ENCODE results near the gene CIAO1.
"Not testable (repeated sequence)": the region's sequence is repeated elsewhere in the genome, so short reads cannot be mapped to it uniquely, and the experiment has no call there.

The CIAO1 gene

GRCh38 chr2:96265840-96266679, at the start of gene CIAO1, which contains the start of gene TMEM127:
Gene CIAO1 (plus strand): TSS chr2:96266225. CDS start chr2:96266351, 126 bp downstream.
Gene TMEM127 (minus strand): TSS chr2:96265997. CDS start chr2:96265381, 616 bp downstream.
- peak; percentile 97 for DNase-seq

GRCh38 chr2:96218508-96219131, 47.4 kb upstream of the CIAO1 start:
- no peak for DNase-seq

- DNase-seq, result not testable (repeated sequence)
Measured at GRCh38 chr2:96219959-96220358, 46.1 kb upstream of the CIAO1 start.

- not testable (repeated sequence) for DNase-seq
Measured at GRCh38 chr2:96221106-96221505, 44.9 kb upstream of the CIAO1 start.

- no peak for DNase-seq
Measured at GRCh38 chr2:96225016-96225533, 41.0 kb upstream of the CIAO1 start.

DNA sequence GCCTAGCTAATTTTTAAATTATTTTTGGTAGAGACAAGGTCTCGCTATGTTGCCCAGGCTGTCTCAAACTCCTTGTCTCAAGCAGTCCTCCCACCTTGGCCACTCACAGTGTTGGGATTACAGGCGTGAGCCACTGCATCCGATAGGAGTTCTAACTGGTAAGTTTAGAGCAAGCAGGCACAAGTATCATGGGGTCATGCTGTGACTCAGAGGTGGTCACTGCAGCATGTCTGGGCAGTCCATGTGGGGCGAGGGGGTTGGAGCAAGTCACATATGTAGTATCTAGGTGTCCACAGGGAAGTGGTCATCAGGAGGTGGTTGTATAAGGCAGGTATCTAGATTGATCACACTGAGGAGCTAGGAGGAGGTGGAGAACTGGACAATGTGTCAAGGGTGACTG, 34.7 kb upstream of the CIAO1 start:
- no peak for DNase-seq

- DNase-seq, result no peak
Measured at GRCh38 chr2:96233436-96233835, 32.6 kb upstream of the CIAO1 start.

DNA sequence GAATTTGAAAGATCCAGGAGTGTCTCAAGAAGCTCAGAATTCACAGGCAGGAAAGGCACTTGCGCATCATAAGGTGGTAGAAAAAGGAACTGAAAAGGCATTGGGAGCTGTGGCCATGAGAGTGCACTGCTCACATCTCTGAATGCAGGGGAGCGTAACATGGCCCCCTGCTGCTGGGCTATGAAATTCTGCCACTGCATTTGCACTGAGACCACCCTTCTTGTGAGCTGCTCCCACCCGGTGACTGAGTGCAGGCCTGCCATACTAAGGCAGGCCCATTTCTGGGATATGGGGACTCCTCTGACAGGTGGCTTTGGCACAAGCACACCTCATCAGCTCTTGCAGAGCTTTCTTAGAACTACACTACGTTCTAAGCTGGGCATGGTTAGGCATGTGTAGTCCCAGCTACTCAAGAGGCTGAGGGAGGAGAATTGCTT, 32.1 kb upstream of the CIAO1 start:
- no peak for DNase-seq

DNA sequence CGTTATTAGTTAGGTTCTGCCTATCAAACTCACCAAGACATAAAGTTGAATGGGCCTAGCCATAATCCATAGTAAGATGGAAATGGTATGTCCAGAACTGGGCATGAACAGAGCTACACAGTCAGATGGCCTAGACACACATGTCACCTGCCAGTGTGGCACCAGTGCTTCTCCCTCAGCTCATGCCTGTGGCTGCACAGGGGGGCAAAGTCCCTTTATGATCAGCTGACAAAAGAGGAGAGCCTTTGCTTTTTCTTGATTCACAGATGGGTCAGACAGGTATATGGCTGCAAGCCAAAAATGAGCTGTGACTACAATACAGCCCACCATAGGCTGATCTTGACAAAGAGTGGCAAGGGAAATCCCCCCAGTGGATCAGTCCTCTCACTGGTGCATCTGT, 29.1 kb upstream of the CIAO1 start:
- DNase-seq, result no peak

DNA sequence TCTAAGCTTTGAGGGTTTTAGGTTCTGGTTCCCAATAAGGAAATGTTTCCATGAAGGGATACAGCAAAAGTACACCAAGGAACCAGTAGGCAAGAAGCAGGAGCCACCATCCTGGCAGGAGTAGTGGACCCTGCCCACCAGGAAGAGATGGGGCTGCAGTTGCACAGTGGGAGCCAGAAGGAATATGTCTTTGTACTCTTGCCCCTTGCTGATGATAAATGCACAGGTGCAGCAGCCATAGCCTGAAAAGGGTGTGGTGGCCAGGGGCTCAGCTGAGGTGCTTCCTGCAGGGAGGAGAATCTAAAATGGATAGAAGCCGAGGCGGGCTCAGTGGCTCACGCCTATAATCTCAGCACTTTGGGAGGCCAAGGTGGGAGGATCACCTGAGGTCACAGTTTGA, 27.8 kb upstream of the CIAO1 start:
- DNase-seq, result no peak

DNA sequence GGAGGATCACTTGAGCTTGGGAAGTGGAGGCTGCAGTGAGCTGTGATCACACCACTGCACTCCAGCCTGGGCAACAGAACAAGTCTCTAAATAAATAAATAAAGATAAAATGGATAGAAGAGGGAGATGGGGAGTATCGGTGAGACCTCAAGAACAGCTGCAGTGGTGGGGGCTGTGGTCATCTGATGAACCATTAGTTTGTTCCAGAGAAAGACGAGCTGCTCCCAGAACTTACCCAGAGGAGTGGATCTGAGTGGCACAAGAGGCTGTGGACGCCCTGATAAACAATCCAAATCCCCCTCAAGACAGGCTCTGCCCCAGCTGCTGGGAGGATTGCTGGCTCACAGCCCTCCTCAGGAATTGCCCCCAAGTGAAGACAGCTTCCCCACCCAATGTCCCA, 26.9 kb upstream of the CIAO1 start:
- DNase-seq, result no peak

- no peak for DNase-seq
Measured at GRCh38 chr2:96239745-96240264, 26.2 kb upstream of the CIAO1 start.

DNA sequence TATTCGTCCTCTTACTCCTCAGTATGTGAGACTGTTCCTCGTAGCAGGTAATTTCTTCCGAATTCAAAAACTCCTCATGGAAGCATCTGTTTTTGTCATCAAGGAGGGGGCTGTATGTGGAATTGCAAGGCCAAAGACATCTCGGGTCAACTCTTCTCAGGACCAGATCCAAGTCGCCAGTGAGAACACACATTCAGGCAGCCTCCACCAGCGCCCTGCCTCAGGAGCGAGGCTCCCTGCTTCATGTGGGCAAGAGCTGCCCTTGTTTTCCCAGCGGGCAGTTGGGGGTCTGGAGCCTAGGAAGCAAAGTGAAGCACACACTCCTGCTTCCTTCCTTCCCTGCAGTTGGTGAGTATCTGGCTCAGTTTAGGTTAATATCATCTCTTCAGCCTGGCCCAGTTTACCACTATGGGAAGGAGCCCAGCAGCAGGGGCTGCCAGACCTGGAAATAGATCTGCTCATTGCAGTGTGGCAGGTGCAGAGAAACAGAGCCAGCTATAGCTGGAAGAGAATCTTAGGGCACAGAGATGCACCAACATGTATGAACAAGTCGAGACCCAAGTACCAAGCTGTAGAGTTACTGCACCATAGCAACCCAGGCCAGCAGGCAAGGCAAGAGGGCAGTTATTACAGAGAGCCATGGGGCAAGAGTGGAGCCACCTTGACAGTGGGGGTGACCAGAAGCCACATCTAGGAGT, 25.5 kb upstream of the CIAO1 start:
- DNase-seq, result no peak

GRCh38 chr2:96241227-96241626, 24.8 kb upstream of the CIAO1 start:
- no peak for DNase-seq

- DNase-seq, result peak; percentile 18
Measured at GRCh38 chr2:96241900-96242611, 24.0 kb upstream of the CIAO1 start.

DNA sequence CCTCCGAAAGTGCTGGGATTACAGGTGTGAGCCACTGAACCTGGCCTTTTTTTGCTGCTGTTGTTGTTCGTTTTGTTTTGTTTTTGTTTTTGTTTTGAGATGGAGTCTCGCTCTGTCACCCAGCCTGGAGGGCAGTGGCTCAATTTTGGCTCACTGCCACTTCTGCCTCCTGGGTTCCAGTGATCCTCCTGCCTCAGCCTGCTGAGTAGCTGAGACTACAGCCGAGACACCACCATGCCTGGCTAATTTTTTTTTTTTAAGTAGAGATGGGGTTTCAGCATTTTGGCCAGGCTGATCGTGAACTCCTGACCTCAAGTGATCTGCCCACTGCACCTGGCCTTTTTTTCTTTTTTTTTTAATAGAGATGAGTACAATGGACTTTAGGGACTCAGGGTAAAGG, 22.2 kb upstream of the CIAO1 start:
- no peak for DNase-seq

- no peak for DNase-seq
Measured at GRCh38 chr2:96245609-96246390, 20.2 kb upstream of the CIAO1 start.

DNA sequence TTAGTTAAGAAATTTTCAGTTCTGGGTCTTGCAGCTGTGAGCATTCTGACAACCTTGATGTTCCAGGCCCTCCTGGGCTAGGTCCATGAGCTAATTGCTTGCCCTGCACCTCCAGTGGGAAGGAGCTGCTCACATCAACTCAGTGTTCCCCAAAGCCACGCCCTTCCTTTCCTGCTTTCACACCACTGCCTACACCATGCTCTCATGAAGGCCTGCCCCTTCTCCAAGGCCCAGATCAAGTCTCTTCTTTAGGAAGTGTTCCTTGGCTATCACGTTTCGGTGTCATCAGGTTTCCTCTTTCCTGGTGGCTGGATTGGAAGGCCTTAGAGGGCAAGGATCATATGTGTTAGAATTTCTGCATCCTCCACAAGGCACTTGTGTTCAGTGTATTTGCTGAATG, 19.0 kb upstream of the CIAO1 start:
- no peak for DNase-seq

DNA sequence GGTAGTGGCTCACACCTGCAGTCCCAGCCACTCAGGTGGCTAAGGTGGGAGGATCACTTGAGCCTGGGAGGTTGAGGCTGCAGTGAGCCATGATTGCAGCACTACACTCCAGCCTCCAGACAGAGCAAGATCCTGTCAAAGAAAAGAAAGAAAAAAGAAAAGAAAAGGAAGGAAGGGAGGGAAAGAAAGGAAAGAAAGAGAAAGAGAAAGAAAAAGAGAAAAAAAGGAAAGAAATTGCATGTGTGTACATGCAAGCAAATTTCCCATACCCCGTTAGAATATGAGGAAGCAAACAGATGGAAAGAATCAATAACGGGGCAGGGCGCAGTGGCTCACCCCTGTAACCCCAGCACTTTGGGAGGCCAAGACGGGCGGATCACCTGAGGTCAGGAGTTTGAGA, 18.1 kb upstream of the CIAO1 start:
- no peak for DNase-seq

DNA sequence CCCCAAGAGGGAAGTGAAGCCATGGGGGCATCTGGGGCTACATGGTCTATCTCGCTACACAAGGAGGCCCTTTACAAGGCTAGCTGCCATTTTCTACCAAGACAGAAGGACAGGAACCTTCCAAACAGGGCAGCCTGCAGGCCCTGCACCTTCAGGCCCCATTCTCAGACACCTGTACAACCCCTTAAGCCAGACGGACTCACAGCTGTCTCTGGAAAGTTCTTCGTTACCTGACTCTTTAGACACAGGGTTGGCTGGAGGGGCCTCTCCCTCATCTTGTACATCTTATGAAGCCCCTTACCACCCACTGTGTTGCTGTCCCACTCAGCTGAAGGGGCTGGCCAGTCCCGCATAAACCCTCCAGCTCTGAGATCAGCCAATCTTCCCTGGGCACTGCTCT, 17.4 kb upstream of the CIAO1 start:
- no peak for DNase-seq

DNA sequence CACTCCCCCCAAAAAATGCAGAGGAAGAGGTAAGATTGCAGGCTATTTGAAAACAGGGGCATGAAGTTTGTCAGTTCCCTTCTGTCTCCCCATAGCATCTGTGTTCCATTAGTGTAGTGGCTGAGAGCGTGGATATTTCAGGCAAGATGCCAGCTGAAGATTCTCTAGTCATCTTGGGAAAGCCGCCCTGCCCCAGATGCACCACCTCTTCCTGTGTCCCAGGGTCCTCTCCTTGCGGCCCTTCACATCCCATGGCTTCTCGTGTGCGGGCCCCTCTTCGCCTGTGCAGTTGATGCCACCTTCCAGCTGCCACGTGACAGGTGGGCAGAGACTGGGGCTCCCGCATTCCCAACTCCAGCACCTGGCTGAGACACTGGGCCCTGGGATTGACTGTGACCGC, 16.4 kb upstream of the CIAO1 start:
- no peak for DNase-seq

DNA sequence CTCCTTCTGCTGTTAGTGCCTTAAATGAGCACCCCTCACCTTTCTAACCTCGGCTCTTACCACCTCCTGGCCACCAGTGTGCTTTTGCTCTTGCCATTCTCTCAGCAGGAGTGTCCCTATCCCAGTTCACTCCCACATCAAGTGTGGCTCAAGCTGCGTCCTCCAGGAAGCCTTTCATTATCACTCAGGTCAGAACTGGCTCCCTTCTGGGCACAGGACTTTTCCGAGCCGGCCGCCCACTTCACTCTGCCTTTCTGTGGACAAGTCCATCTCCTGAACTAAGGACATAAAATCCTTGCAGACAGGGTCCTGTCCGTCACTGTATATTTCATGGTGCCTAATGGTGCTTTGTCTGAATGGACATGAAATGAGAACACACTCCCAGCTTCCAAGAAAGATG, 15.8 kb upstream of the CIAO1 start:
- no peak for DNase-seq
